NCI-H1436 treated with DMSO at 0.1 percent for 48 hours (cell line): ENCODE data around the gene ATP13A1.
A peak's percentile ranks its signal among the peaks of the same experiment; 100 is the strongest.
"Not testable (repeated sequence)": the region's sequence is repeated elsewhere in the genome, so short reads cannot be mapped to it uniquely, and the experiment has no call there.

Experiments used
- DNase-seq: peaks from one replicate; lab custom pipeline; 2025; lab: John Stamatoyannopoulos, UW

ATP13A1 gene

DNA sequence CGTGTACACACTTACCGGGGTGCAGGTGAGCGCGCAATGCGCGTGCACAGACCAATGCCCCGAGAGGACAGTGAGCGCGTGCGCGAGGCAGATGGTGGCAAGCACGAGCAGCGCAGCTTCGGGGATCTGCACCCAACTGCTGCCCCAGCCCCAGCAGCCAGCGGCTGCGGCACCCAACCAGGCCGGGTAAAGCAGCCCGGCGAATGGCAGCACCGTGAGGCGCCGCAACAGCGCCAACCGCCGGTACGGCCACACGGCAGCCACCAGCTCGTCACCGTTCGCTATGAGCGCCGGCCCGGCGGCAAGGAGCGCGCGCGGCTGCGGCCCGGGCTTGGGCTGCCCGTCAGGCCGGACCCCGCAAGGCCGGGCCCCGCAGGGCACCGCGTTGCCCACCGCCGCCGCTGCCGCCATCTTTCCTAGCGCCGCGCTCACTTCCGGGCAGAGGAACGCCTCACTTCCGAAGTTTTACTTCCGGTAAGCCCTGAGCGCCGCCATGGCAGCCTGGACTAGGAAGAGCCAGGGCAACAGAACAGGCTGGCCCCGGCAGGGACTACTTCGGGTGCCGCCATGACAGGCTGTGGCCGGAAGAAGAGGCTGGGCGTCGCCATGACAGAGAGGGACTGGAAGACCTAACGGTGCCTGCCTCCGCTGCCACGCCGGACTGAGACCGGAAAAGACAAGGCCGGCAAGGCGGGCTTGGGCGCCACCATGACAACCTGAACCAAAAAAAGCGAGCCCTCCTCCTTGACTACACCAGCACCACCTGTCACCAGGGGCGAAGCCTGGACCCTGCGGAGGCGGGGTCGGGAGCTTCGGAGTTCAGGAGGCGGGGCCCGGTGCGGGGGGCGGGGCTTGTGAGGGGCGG, at the start of gene ATP13A1:
ATP13A1 (minus strand) TSS at position 421 of the 865 bp plus-strand sequence; CDS start at position 411, 10 bp downstream.
- DNase-seq: peak; percentile 85

GRCh38 chr19:19711934-19712828, 48.7 kb upstream of the ATP13A1 start:
- DNase-seq: no peak

- DNase-seq: no peak
These were observed 47.9 kb upstream of the ATP13A1 start for GRCh38 chr19:19711306-19711933.

GRCh38 chr19:19710506-19710905, 47.0 kb upstream of the ATP13A1 start:
- DNase-seq: no peak

DNA sequence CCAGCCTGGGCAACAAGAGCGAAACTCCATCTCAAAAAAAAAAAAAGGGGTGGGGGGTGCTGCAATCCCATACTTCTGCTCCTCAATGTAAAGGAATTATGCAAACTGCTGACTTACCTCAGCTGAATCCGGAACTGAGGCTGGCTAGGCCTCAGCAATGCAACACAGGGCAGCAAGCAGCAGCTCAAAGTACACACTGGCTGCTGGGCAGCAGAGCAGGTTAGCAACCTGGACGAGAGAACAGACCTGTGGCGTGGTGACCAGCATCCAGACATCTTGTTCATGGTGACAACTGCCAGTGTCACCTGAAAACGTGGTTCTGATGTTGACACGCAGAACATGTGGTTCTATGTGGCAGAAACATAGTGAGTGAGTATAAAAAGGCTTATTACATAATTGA, 41.4 kb upstream of the ATP13A1 start:
- no peak for DNase-seq

DNA sequence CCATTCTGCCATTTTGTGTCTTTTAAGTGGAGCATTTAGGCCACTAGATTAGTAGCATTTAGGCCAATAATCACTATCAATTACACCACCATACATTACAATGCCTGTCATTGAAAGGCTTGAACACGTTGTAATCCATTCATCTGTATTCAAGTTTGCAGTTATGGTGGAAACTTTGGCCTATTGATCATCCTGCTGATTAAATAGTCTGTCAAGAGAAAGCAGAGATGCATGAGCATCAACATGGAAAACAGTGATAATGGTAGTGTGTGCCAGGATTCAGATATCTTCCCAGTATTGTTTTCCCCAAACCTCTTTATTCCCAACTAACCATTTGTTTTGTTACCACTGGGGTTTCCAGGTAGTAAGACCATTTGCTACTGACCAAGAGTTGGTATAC, 37.0 kb upstream of the ATP13A1 start:
- DNase-seq: not testable (repeated sequence)

- no peak for DNase-seq
These were observed 34.1 kb upstream of the ATP13A1 start for GRCh38 chr19:19697589-19697988.

DNA sequence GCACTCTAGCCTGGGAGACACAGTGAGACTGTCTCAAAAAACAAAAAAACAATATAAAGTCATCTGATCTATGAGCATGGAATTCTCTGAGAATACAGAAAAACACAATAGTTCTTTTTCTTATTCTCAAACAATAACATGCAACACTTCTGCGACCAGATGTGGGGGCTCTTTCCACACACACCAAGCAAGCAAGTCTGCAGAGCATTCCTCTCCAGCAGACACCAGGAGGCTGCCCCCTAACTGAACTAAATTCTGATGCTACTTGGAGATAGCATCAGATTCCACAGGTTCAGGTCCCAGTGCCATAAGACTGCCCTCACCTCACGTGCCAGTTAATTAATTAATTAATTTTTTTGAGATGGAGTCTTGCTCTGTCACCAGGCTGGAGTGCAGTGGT, 32.9 kb upstream of the ATP13A1 start:
- no peak for DNase-seq

DNA sequence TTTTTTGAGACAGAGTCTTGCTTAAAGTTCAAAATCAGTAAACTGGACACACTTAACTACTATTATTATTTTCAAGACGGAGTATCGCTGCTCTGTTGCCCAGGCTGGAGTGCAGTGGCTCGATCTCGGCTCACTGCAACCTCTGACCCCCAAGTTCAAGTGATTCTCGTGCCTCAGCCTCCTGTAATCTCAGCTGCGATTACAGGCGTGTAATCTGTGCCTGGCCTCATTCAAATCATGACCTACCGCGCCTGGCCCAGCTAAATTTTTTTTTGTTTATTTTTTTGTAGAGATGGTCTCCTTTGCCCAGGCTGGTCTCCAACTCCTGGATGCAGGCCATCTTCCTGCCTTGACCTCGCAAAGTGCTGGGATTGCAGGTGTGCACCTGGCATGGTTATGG, 28.2 kb upstream of the ATP13A1 start:
- no peak for DNase-seq

- not testable (repeated sequence) for DNase-seq
These were observed 25.5 kb upstream of the ATP13A1 start for GRCh38 chr19:19689023-19689422.

- no peak for DNase-seq
These were observed 23.6 kb upstream of the ATP13A1 start for GRCh38 chr19:19687090-19687489.

DNA sequence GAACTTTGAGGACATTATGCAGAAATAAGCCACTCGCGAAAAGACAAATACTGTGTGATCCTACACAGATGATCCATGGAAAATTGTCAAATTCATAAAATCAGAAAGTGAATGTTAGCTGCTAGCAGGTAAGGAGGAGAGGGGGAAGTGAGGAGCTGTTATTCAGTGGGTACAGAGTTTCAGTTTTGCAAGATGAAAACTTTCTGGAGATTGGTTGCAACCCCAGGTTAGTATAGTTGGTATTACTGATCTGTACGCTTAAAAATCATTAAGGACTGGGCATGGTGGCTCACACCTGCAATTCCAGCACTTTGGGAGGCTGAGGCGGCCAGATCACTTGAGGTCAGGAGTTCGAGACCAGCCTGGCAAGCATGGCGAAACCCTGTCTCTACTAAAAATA, 23.1 kb upstream of the ATP13A1 start:
- no peak for DNase-seq

DNA sequence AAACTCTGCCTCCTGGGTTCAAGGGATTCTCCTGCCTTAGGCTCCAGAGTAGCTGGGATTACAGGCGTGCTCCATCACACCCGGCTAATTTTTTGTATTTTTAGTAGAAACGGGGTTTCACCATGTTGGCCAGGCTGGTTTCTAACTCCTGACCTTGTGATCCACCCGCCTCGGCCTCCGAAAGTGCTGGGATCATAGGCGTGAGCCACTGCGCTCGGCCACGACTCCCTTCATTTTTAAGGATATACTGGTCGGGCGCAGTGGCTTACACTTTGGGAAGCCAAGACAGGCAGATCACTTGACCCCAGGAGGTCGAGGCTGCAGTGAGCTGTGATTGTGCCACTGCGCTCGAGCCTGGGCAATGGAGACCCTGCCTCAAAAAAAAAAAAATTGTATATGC, 22.6 kb upstream of the ATP13A1 start:
- not testable (repeated sequence) for DNase-seq

DNA sequence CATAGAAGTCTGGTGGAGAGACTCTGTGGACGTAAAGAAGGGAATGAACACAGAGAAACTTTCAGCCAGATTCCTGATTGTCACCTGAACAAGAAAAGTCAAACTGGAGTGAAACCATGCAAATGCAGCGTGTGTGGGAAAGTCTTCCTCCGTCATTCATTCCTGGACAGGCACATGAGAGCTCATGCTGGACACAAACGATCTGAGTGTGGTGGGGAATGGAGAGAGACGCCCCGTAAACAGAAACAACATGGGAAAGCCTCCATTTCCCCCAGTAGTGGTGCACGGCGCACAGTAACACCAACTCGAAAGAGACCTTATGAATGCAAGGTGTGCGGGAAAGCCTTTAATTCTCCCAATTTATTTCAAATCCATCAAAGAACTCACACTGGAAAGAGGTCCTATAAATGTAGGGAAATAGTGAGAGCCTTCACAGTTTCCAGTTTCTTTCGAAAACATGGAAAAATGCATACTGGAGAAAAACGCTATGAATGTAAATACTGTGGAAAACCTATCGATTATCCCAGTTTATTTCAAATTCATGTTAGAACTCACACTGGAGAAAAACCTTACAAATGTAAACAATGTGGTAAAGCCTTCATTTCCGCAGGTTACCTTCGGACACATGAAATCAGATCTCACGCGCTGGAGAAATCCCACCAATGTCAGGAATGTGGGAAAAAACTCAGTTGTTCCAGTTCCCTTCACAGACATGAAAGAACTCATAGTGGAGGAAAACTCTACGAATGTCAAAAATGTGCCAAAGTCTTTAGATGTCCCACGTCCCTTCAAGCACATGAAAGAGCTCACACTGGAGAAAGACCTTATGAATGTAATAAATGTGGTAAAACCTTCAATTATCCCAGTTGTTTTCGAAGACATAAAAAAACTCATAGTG, 15.9 kb upstream of the ATP13A1 start:
- no peak for DNase-seq

DNA sequence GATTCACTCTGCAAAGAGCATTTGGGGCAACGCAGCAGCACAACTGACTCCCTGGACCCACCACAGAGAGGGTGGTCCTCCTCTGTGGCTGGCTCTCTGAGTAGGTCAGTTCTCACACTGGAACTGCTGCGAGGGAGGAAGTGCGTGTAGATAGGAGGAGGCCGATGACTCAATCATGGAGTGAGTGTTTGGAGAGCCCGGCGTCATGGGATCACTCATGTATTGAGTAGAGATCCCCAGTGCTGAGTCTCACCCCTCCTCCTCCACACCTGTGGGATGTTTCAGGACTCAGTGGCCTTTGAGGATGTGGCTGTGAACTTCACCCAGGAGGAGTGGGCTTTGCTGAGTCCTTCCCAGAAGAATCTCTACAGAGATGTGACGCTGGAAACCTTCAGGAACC, 14.1 kb upstream of the ATP13A1 start:
- DNase-seq: no peak

DNA sequence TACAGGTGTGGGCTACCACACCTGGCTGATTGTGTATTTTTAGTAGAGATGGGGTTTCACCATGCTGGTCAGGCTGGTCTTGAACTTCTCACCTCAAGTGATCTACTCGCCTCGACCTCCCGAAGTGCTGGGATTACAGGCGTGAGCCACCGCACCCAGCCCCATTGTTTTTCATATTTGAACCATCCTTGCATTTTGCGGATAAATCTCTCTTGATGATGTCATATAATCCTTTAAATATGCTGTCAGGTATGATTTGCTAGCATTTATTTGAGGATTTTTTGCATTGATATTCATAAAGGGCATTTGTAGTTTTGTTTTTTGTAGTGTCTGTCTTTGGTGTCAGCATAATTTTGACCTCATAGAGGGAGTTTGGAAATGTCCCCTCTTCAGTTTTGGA, 10.8 kb upstream of the ATP13A1 start:
- no peak for DNase-seq

DNA sequence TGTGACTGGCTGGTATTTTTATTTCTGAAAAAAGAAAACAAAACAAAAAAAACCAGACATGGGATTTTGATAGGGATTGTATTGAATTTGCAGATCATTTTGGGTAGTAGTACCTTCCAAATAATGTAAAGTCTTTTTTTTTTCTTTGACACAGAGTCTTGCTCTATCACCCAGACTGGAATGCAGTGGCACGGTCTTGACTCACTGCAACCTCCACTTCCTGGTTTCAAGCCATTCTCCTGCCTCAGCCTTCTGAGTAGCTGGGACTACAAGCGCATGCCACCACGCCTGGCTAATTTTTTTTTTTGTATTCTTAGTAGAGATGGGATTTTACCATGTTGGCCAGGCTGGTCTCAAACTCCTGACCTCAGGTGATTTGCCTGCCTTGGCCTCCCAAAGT, 9.3 kb upstream of the ATP13A1 start:
- no peak for DNase-seq

- DNase-seq: no peak
These were observed 6.6 kb upstream of the ATP13A1 start for GRCh38 chr19:19670070-19670551.

- DNase-seq: peak; percentile 75
These were observed 4.9 kb upstream of the ATP13A1 start, which contains the start of gene ZNF101 for GRCh38 chr19:19668230-19669012. ZNF101 (plus strand) TSS chr19:19668839; CDS start chr19:19668964, 125 bp downstream.

- DNase-seq: not testable (repeated sequence)
These were observed 2.0 kb upstream of the ATP13A1 start for GRCh38 chr19:19665420-19665948.
